T follicular helper cell (primary cell): ENCODE results near the gene ARHGEF16.

ENCODE experiments used
- DNase-seq: peaks from one replicate; pipeline ENCODE4 v3.0.0-alpha.2; 2020; ENCODE audit warnings: low read depth
- total RNA-seq, 2 experiments: gene quantifications; one replicate each; lab custom pipeline; 2026; lab: John Stamatoyannopoulos, UW

Gene ARHGEF16
- 0.09 to 0.48 reads per million in 2 experiments for total RNA-seq

GRCh38 chr1:3453891-3454810 is at the start of gene ARHGEF16:
TSS of gene ARHGEF16 (plus strand) at chr1:3454665. CDS start at chr1:3463085, 8,420 bp downstream.
- peak; percentile 12 for DNase-seq

GRCh38 chr1:3404801-3405200 is 49.7 kb upstream of the ARHGEF16 start:
- DNase-seq = no peak

- DNase-seq = no peak
Measured at GRCh38 chr1:3405491-3405890, 49.0 kb upstream of the ARHGEF16 start.

GRCh38 chr1:3405974-3406867 is 48.2 kb upstream of the ARHGEF16 start:
- no peak for DNase-seq

- DNase-seq = no peak
Measured at GRCh38 chr1:3407021-3407420, 47.4 kb upstream of the ARHGEF16 start.

- no peak for DNase-seq
Measured at GRCh38 chr1:3408751-3409266, 45.7 kb upstream of the ARHGEF16 start.

- no peak for DNase-seq
Measured at GRCh38 chr1:3409366-3410141, 44.9 kb upstream of the ARHGEF16 start.

- DNase-seq = no peak
Measured at GRCh38 chr1:3410142-3410925, 44.1 kb upstream of the ARHGEF16 start.

GRCh38 chr1:3411806-3412205 is 42.7 kb upstream of the ARHGEF16 start:
- DNase-seq = no peak

- DNase-seq = no peak
Measured at GRCh38 chr1:3412376-3412775, 42.1 kb upstream of the ARHGEF16 start.

- no peak for DNase-seq
Measured at GRCh38 chr1:3413975-3414710, 40.3 kb upstream of the ARHGEF16 start.

GRCh38 chr1:3415260-3416090 is 39.0 kb upstream of the ARHGEF16 start:
- no peak for DNase-seq

GRCh38 chr1:3417082-3417739 is 37.3 kb upstream of the ARHGEF16 start:
- no peak for DNase-seq

- no peak for DNase-seq
Measured at GRCh38 chr1:3417934-3418333, 36.5 kb upstream of the ARHGEF16 start.

GRCh38 chr1:3418600-3418999 is 35.9 kb upstream of the ARHGEF16 start:
- no peak for DNase-seq

- no peak for DNase-seq
Measured at GRCh38 chr1:3419415-3420204, 34.9 kb upstream of the ARHGEF16 start.

GRCh38 chr1:3420218-3420951 is 34.1 kb upstream of the ARHGEF16 start:
- DNase-seq = no peak
